Lung (tissue), 12 donors: Measurements from ENCODE around the gene KCNIP4. TPM values are rescaled to one million over a fixed set of nuclear protein-coding genes. Genes with fewer than 3 reads are reported as not detected.

Source experiments
- ATAC-seq: fragments of 200-7000 bp; cut with Tn5 transposase; one replicate; pipeline ENCODE4 v1.9.1; 2020; ENCODE audit warnings: moderate number of reproducible peaks; ENCODE audit not compliant: insufficient read depth, low FRiP score
- DNase-seq, 3 donors: peaks; one replicate each; pipeline ENCODE4 v3.0.0-alpha.2; 2013 to 2017
- H3K27ac ChIP-seq, 2 donors: one replicate each; pipeline ENCODE4 v1.5.1; 2013; ENCODE audit warnings: mild to moderate bottlenecking in 2 of 2, moderate library complexity in 2 of 2, control low read depth in 1 of 2, inconsistent platforms in 1 of 2, low read depth in 1 of 2, low read length in 1 of 2
- H3K27me3 ChIP-seq, 3 donors: one replicate each; pipeline ENCODE4 v1.5.1; 2013; ENCODE audit warnings: low read length in 2 of 3; ENCODE audit not compliant: control insufficient read depth in 3 of 3, insufficient read depth in 3 of 3
- H3K36me3 ChIP-seq, 4 donors: one replicate each; pipeline ENCODE4 v1.5.1; 2013; ENCODE audit warnings: low read length in 4 of 4, mild to moderate bottlenecking in 1 of 4, moderate library complexity in 1 of 4; ENCODE audit not compliant: control insufficient read depth in 4 of 4, insufficient read depth in 4 of 4
- H3K4me1 ChIP-seq, 5 donors: one replicate each; pipeline ENCODE4 v1.5.1; 2013; ENCODE audit warnings: low read length in 5 of 5, mild to moderate bottlenecking in 2 of 5, moderate library complexity in 1 of 5; ENCODE audit not compliant: control insufficient read depth in 5 of 5, insufficient read depth in 5 of 5
- H3K4me3 ChIP-seq: one replicate; pipeline ENCODE4 v1.5.1; 2013; ENCODE audit warnings: mild to moderate bottlenecking, control low read depth, moderate library complexity
- H3K9ac ChIP-seq, 2 donors: one replicate each; pipeline ENCODE4 v1.5.1; 2013; ENCODE audit warnings: low read length in 2 of 2, control low read depth in 1 of 2; ENCODE audit not compliant: insufficient read depth in 1 of 2
- H3K9me3 ChIP-seq, 4 donors: one replicate each; pipeline ENCODE4 v1.5.1; 2013; ENCODE audit warnings: low read length in 3 of 4, mild to moderate bottlenecking in 1 of 4, moderate library complexity in 1 of 4; ENCODE audit not compliant: control insufficient read depth in 4 of 4, insufficient read depth in 3 of 4
- CTCF ChIP-seq: IDR thresholded peaks from 2 replicates; pipeline ENCODE4 v1.5.1; 2012; ENCODE audit warnings: mild to moderate bottlenecking; ENCODE audit errors: control extremely low read depth, extremely low read depth
- WGBS, 2 donors: extraction: QIAGEN DNeasy Blood & Tissue Kit; methylation state at CpG; one replicate each; pipeline ENCODE4 v1.1.7; 2013; 5-methylcytosine and 5-hydroxymethylcytosine counted together
- polyA plus RNA-seq, 2 donors: library from polyadenylated mRNA; stranded (reverse); fragments of 200-250 nt; gene quantifications; one replicate each; pipeline ENCODE4 v1.2.1, GENCODE V29; 2013
- total RNA-seq, 2 donors: library from RNA; depleted of rRNA in 1 of 2; stranded (reverse); fragments of >200 nt in 1 of 2; gene quantifications; one replicate each; pipeline ENCODE4 v1.2.1, GENCODE V29; 2014 to 2021
- donor health status: control.
- donor health status: control.
- donor health status: Bipolar disorder and iron deficiency.
- donor health status: healthy.
- donor health status: DM: yes; HTN: yes; CAD: no.

KCNIP4 gene
- total and polyA plus RNA-seq, 4 donors: 0.11 TPM; not detected in 3

- WGBS, 2 donors: 93 to 95% methylated on average over 1 of the region's 1 CpG
- ATAC-seq (no peak), DNase-seq (no peak)
- Histone ChIP-seq H3K4me1 (no peaks in the 10 kb centered on the region), H3K27me3 (no peaks in the 10 kb centered on the region), H3K9me3 (peaks cover 0 to 2% (median 0%) of the 10 kb centered on the region in 4 donors), H3K27ac (no peak overlapping the region), H3K4me3 (no peak overlapping the region), H3K9ac (no peak overlapping the region), H3K36me3 (no peaks in the 10 kb centered on the region)
- TF ChIP-seq CTCF: no peak
These were observed 902.4 kb downstream of the KCNIP4 start for GRCh38 chr4:21046141-21046540.

- 91 to 95% methylated on average over 1 of the region's 1 CpG for WGBS, 2 donors
- H3K36me3 ChIP-seq: no peaks in the 10 kb centered on the region
- no peak for TF ChIP-seq CTCF
- ATAC-seq (no peak), DNase-seq (no peak)
- no peak overlapping the region for H3K27ac ChIP-seq
- H3K4me1 ChIP-seq: no peaks in the 10 kb centered on the region
- no peak overlapping the region for H3K4me3 ChIP-seq
- H3K9me3 ChIP-seq: peaks cover 0 to 2% (median 0%) of the 10 kb centered on the region in 4 donors
- no peak overlapping the region for H3K9ac ChIP-seq
- no peaks in the 10 kb centered on the region for H3K27me3 ChIP-seq
These were observed 903.5 kb downstream of the KCNIP4 start for GRCh38 chr4:21045119-21045518.

GRCh38 chr4:21041708-21042107, 906.9 kb downstream of the KCNIP4 start:
- no peak for TF ChIP-seq CTCF
- Histone ChIP-seq H3K27ac (no peak overlapping the region), H3K9me3 (peaks cover 0 to 2% (median 0%) of the 10 kb centered on the region in 4 donors), H3K36me3 (no peaks in the 10 kb centered on the region), H3K4me3 (no peak overlapping the region), H3K4me1 (no peaks in the 10 kb centered on the region), H3K9ac (no peak overlapping the region), H3K27me3 (no peaks in the 10 kb centered on the region)
- no peak for ATAC-seq
- 26 to 45% methylated on average over 3 of the region's 3 CpGs for WGBS, 2 donors
- DNase-seq: no peak

GRCh38 chr4:21034728-21035127, 913.8 kb downstream of the KCNIP4 start:
- ATAC-seq: no peak
- no peaks in the 10 kb centered on the region for H3K9me3 ChIP-seq
- 76 to 81% methylated on average over 5 of the region's 5 CpGs for WGBS, 2 donors
- DNase-seq: no peak
- no peak for TF ChIP-seq CTCF
- no peak overlapping the region for H3K27ac ChIP-seq
- no peak overlapping the region for H3K9ac ChIP-seq
- H3K36me3 ChIP-seq: no peaks in the 10 kb centered on the region
- no peaks in the 10 kb centered on the region for H3K27me3 ChIP-seq
- H3K4me1 ChIP-seq: no peaks in the 10 kb centered on the region
- H3K4me3 ChIP-seq: no peak overlapping the region
